Activated T-cell treated with anti-CD3 and anti-CD28 coated beads for 48 hours (primary cell): ENCODE data around the gene TFEB.
A peak's percentile ranks its signal among the peaks of the same experiment; 100 is the strongest.

Experiments
- DNase-seq: peaks from one replicate; pipeline ENCODE4 v3.0.0-alpha.2; 2020; ENCODE audit warnings: low read depth

Gene TFEB

DNA sequence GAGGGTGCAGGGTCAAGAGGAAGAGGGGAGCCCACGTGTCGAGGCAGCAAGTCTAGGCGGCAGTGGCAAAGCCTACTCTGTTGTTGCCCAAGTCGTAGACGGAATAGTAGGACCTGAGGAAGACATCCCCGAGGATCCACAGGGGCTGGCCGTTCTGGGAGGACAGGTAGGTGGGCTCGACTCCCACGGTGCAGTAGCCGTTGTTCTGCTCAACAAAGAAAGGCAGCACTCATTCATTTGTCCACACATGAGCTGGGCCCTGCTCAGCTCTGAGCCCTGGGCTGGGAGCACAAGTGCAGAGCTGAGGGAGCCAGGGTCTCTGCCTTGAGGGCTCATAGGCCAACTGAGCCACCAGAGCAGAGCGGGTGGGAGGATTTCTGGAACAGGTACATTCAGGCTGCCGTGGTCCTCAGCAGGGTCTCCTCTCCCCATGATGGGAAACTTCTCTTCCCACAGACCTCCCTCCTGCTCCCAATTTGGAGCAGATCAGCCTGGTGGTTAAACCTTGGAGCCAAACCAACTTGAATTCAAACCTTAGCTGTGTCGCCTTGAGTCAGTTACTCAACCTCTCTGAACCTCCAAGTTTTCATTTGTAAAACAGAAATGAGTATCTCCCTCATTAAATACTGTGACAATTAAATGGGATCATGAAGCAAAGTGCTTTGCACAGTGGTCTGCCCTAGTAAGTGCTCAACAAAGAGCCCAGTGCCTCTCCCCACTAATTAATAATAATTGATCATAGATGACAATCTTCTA lies 1.6 kb upstream of the TFEB start:
- DNase-seq: no peak

DNA sequence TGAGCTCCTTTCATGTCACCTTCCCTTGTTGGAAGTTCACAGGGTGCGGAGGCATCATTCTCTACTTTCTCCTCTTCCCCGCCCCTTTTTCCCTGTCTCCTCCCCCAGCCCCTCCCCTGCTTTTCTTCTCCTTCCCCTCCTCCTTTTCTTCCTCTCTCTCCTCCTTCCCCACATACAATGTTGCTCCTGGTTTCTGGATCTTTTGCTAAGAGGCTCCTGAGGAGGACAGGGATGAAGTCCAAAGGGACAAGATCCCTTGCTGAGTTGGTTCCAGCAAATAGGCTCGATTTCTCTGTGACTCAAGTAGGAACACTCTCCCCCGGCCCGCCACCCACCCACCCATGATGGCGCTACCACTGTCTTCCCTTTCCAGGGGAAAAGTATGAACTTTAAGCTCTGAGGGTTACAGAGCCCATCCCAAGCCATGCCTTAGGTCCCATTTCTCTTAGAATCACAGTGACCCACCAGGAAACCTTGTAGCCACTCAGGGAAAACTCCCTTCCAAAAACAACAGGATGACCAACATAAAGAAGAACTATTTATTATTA lies 852 bp upstream of the TFEB start:
- DNase-seq: no peak

DNA sequence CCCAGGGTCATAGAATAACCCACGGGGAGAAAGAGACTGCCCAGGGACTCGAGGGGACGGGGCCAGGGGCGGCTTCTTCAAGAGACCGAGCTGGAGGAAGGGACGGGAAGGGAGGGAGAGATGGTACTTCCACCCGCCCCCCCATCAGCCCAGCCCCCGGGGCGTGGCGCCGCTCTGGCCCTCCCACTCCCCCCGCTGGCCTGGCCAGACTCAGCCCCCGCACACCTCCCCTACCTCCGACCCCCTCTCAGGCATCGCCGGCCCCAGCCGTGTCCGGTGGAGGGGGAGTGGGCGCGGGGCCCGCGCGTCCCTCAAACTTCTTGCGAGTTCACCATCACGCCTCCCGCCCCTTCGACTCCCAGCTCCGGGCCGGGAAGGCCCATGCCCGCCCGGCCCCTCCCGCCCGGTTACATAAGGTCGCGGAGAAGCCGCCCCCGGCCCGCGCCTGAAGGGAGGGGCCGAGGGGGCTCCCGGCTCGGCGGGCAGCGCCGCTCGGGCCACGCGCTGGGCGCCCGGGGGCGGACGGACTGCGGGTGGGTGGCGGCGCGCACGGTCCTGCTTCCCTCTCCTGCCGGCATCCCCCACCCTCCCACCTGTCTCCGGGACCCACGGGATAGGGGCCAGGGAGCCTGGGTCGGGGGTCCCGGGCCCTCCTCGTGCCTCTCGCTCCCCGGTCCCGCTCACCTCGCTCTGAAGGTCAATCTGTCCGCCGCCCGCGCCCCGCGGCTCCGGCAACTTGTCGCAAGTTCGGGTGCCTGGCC lies 562 bp downstream of the TFEB start:
- peak; percentile 61 for DNase-seq

DNA sequence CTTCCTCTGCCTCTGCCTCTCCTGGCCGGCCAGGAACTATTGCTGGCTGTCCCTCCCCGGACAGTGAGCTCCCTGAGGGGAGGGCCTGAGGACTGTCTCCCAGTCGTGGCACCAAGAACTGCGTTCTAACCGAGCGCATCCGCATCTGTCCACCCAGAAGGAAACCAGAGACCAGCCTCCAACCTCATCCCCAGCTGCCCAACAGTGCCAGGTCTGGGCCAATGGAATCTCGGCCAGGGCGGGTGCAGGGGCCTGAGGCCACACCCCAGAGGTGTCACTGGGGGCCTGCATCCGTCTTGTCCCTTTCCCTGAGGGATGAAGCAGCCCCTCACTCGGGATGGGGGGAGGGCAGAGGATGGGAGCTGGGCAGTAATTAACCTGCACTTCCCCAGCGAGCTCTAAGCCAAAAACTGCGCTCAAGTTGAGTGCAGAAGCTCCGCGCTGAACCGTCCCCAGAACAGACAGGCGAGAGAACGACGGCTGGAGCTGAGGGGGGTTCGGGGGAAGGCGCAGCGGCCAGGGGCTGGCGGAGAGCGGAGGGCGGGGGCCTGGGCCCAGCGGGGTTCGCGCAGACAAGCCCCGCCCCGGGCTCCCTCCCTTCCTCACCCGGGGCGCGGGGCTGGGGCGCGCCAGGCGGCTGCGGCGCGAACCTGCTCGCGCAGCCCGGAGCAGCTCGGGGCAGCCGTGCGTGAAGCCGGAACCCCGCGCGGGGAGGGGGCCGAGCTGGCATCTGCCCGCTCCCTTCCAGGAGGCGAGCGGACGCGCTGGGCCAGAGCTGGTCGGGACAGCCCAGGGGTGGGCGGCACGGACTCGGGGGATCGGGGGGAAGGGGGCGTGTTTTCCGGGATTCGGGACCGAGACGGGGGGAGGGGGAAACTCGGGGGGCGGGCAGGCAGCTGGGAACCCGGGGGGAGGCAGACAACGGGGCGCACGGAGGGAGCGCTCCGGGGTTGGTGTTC lies 1.4 kb downstream of the TFEB start:
- peak; percentile 48 for DNase-seq

DNA sequence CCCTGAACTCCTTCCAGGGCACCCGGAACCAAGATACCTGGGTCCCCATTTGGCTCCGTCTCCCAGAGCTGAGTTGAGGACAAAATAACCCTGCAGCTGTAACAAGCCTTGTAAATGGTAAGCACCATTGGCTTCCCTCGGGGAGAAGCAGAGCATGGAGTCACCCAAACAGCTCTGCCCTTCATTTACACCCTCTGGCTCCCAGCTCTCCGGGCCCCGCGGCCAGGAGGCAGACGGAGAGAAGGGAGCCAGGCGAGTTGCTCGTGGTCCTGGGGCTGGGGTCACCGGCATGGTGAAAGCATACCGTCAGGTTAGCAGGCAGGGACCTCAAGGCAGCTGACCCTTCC lies 2.1 kb downstream of the TFEB start:
- DNase-seq: no peak

DNA sequence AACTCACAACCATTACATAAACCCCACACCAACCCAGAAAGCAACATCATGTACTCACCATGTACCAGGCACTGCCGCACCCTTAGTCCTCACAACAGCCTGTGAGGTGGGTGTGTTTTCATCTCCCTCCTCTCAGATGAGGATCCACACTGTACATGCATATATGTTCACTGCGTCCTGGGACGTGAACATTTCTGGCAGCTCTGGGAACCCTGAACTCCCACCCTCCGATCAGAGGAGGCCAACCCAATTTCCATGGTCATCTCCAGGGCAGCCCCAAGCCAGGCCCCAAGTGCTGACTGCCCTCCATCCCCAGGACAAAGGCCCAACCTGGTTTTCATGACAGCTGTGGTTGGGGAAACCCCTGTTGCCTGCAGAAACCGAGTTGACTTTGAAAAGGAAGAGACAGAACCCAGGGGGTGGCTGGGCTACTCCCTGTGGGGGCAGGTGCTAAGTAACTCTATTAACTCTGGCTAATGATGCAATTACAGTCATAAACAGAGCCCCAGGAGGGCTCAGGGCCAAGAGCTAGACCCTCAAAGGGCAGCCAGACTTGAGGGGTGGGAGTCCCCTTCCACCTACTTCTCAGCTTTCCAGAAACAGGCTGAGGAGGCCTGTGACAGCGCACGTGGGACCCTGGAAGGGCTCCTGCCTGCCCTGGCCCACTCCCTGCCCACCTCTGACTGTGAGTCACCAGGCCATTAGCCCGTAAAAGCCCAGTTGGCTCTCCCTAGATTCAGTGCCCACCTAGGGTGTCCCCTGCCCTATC lies 2.6 kb downstream of the TFEB start:
- peak; percentile 34 for DNase-seq

DNA sequence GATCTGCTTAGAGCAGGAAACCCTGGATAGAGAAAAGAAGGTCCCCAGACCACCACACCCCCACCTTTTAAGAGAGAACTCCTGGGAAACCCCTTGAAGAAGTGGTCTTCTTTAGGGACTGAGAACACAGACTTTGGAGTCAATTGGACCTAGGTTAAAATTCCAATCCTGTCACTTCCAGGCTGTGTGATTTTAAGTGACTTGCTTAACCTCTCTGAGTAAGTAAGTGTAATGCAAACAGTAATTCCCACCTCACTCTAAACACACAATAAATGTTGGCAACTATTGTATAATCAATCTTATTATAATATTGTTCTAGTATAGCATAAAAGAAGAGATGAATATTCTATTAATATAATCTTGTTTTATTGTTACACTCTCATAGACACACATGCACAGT lies 3.3 kb downstream of the TFEB start:
- no peak for DNase-seq

DNA sequence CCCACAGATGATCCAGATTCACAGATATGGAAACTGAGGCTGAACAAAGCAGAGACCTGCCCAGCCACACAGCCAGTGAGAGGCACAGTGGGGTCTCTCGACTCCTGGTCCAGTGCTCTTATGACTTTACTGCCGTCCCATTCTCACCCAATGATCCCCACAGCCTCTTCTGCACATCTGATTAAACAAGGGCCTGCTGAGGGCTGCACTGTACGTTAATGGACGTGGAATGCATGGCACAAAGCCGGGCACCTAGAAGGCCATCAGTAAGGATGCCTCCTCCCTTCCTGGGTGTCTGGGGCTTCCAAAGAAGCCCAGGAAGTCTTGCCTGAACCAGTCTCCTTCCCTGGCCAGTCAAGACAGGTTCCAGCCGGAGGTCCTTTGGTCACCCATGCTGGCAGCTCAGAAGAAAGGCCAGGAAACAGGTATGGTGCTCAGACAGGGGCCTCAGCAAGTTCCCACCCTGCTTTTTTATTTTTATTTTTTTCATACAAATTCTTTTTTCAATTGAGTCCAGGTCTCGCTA lies 3.8 kb downstream of the TFEB start:
- no peak for DNase-seq

DNA sequence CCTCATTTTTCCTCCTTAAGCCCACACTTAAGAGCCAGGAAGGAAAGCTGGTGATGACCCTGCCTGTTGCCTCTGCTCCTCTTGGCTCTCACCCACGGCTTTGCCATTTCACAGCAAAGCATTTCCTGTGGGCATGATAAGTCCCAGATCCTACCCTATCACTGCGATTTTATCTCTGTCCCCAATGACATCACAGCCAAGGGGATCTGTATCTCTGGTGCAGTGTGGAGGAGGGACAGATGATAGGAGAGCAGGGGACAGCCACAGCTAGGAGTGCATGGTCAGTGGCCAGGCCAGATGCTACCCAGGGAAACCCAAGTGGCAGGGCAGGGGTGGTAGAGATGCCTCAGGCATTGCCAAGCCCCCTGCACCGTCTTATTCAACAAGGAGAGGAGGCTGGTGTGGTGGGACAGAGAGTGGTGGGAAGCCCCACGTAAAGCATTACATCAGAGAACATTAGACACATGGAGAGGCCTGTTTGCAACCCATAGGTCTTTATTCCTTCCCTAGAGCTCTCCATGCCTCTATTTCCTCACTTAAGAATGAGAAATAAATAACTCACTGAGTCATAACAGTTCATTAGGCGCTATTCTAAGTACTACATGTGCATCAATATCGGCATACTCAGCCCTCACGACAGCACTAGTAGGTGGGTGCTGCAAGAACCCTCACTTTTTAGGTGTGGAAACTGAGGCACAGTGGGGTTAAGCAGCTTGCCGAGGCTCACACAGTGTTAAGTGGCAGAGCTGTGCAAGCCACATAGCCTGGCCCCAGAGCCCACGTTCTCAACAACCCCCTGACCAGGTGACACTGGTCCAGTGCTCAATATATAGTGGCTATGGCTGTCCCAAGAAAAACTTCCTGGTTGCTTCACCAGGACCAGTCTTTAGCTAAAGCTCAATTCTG lies 4.6 kb downstream of the TFEB start:
- DNase-seq: no peak

DNA sequence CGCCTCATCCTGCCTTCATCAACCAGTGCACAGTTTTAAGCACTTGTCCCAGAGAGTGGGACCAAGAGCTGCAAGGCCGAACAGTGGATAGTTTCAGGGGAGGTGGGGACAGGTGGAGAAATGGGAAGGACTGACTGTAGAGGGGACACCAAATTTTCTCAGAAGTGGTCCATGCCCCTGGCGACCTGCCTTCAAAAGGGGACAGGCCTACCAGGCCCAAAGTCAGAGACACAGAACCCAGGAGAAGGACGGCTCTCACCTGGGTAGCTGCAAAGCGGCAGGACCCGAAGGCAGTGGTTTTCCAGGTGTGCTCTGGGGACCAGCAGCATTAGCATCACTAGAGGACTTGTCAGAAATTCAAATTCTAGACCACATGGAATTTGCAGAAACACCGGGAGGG lies 5.8 kb downstream of the TFEB start:
- no peak for DNase-seq

DNA sequence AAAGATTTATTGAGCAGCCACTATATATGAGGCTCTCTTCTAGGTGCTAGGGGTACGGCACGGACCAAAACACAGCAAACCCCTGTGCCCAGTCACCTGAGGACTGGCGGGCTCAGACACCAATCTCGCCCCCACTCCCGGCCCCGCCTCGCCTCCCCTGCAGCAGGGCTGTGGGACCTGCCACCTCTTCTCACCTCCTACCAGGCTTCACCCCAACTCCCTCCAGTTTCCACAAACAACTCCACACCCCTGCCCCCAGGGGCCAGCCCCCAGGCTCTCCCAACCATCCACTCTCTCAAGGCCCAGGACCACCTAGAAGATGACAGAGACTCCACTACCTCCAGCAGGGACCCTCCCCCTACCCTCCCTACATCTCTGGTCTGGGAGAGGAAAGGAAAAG lies 6.5 kb downstream of the TFEB start:
- DNase-seq: no peak

DNA sequence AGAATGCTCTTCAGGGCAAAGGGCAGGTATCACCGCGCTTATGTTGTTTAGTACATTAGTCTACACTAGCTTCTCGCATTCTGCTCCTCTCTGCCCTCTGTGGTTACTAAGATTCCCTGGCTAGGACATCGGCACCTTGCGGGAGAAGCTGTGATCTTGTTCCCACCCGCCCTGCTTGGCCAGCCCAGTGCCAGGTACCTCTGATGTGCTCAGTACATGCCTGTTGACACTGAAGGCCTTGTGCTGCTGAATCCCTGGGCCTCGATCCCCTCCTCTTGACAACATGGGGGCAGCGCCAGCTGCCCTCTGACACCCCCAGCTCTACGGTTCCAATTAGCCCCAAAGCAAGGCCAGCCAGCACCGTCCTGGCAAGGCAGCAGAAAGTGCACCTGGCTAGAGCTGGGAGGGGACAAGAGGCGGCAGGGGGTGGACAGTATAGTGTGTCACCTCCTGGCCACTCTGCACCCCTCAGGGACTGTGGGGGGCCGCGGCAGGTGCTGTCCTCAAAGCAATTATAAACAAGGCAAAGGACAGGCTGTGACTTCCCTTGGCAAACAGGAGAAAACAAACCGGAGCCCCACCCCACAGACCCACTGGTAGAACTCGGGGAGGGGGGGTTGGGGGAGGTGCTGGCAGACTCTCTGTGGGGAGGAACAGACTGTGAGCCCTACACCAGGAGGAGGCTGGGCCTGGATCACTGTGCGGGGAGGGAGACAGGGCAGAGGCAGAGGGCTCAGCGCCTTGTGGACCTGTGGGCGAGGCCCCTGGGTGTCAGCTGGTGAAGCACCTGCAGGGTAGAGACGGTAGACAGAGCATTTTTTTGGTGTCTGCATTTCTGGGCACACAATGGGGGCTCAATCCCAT lies 7.1 kb downstream of the TFEB start:
- DNase-seq: no peak

DNA sequence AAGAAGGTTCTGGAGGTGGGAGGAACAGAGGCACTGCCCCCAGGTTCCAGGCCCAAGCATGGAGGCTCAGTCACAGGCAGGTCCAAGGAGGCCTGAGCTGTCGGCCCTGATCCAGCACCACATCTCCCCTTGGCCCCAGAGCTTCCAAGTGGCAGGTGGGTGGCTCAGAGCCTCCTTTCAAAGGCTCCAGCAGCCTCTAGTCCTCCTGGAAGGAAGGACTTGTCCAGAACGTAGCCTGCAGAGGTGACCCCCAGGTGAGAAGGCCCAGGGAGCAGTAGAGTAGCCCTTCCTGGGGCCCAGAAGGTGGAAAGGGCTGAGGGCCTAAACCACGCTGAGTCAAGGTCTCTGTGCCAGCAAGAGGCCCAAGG lies 7.7 kb downstream of the TFEB start:
- DNase-seq: no peak

DNA sequence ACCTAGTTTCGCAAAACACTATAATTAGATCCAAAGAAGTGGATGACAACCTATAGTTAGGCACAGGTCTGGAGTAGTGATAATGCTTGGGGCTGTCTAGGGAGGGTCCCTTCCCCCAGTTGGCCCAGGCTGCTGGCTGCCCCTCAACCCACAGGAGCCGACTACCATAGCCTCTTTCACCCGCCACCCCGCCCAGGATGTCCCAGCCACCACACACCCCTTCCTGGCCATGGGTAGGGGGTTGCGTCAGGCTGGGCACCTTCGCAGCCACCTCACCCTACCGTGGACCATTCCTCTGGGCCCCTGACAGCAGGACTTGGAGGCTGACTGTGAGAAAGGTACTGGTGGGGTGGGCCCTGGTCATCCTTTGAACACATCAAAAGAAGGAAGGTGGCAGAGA lies 8.5 kb downstream of the TFEB start:
- DNase-seq: no peak

DNA sequence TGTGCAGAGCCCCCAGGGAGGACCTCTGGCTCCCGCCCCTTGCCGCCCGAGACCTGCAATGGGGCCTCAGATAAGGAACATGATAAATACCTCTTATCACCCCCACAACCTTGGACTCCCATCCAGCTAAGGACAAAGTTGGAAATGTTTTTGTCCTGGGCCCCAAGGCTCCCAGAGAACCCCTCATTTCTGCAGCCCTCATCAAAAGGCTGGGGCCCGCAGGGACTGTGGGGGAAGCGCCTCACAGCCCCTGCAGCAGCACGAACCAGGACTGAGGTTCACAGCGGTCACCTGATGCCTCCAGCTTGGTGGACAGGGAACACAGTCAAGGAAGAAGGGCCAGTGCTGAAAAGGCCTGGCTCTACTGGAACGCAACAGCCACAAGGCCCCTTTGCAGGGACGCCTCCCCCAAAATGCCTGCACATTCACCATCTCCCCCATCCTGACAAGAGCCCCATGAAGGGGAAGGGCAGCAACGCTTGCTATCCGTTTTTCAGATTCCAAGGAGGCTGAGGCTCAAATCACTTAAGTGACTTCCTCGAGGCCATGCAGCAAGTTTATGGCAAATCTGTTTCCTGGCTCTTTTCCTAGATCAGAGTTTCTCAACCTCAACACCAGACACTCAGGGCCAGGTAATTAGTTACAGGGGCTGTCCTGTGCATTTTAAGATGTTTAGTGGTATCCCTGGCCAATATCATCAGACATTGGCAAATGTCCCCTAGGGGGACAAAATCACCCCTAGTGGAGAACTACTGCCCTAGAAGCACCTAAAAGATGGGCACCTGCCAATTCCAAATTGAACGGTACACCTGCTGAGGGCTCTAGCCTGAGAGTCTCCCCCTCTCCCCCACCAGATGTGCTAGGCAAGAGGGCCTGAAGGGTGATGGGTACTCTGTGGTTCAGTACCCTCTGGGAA lies 10.6 kb downstream of the TFEB start:
- DNase-seq: no peak

DNA sequence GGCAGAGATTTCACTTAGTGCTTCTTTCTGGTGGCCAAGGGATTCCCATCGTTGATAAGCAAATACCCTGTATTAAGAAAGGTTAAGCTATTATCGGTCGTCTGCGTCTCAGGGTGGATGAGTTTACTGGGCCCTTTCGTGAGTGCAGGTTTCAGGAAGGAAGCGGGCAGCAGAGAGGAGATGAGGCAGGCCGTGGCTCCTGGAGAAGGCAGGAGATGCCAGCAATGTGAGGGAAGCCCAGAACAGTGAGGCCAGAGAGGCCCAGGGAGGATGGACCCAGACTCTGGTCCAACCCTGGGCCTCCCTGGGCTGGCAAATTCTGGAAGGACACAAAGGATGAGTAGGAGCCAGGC lies 11.2 kb downstream of the TFEB start:
- DNase-seq: no peak

DNA sequence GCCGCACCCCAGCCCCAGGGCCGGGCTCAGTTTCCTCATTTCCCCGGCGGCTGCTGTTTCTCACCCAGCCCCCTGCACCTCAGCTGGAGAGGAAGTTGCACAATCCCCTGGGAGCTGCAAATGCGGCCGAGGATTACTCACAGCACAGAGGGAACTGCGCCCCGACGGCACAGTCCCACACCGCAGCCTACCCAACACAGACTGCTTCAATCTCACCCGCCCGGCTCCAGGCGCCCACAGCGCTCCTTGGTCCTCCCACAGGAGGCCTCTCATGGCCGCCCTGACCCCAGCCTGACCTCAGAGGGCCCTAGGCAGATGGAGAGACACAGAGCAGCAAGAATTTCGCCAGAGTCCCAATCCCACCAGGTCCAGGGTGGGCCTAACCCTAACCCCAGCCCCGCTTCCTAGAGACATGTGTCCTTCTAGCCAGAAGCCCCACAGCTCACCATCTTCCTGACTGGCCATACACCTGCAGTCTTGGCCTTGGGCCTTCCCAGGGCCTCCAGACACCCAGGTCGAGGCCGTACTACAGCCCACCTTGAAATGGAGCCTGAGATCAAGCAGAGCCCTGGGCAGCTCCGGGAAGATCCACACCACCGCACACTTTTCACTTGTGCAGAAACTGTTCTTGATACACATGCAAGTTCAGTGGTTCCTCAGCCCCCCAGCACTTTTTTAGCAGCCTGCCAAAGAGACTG lies 11.7 kb downstream of the TFEB start:
- DNase-seq: no peak
